T-helper 9 cell (primary cell): ENCODE measurements around the gene DMC1.
A peak's percentile ranks its signal among the peaks of the same experiment; 100 is the strongest.

Experiments used
- DNase-seq: peaks from one replicate; pipeline ENCODE4 v3.0.0-alpha.2; 2020

DMC1 gene

GRCh38 chr22:38566726-38567504 is 3.1 kb downstream of the DMC1 start:
- DNase-seq, result no peak

- no peak for DNase-seq
These were observed 4.5 kb downstream of the DMC1 start for GRCh38 chr22:38565441-38565840.

- no peak for DNase-seq
These were observed 5.3 kb downstream of the DMC1 start for GRCh38 chr22:38564669-38565068.

GRCh38 chr22:38554281-38554680 is 15.7 kb downstream of the DMC1 start:
- no peak for DNase-seq

GRCh38 chr22:38549101-38549894 is 20.7 kb downstream of the DMC1 start:
- DNase-seq, result no peak

GRCh38 chr22:38540701-38541100 is 29.3 kb downstream of the DMC1 start:
- DNase-seq, result no peak

GRCh38 chr22:38531251-38531938 is 38.6 kb downstream of the DMC1 start:
- DNase-seq, result no peak

- no peak for DNase-seq
These were observed 45.6 kb downstream of the DMC1 start for GRCh38 chr22:38524429-38524828.

- no peak for DNase-seq
These were observed 46.5 kb downstream of the DMC1 start for GRCh38 chr22:38523479-38523878.

GRCh38 chr22:38523029-38523428 is 47.0 kb downstream of the DMC1 start:
- no peak for DNase-seq

GRCh38 chr22:38519453-38520250 is 50.3 kb downstream of the DMC1 start:
- DNase-seq, result no peak

- DNase-seq, result no peak
These were observed 51.4 kb downstream of the DMC1 start for GRCh38 chr22:38518620-38519019.

- peak; percentile 7 for DNase-seq
These were observed 56.9 kb downstream of the DMC1 start for GRCh38 chr22:38513063-38513462.

GRCh38 chr22:38510416-38510970 is 59.5 kb downstream of the DMC1 start:
- DNase-seq, result no peak

- DNase-seq, result peak; percentile 89
These were observed 63.6 kb downstream of the DMC1 start, which contains the start of gene DDX17 for GRCh38 chr22:38506118-38506962. Gene DDX17 (minus strand): TSS chr22:38506311.

- peak; percentile 41 for DNase-seq
These were observed 64.4 kb downstream of the DMC1 start for GRCh38 chr22:38505541-38506117.

GRCh38 chr22:38504731-38505540 is 65.0 kb downstream of the DMC1 start:
- DNase-seq, result peak; percentile 46

GRCh38 chr22:38503021-38503420 is 67.0 kb downstream of the DMC1 start:
- DNase-seq, result no peak

- no peak for DNase-seq
These were observed 67.9 kb downstream of the DMC1 start for GRCh38 chr22:38501797-38502672.
